ENCODE results near the gene SULF2. TPM values are rescaled to one million over a fixed set of nuclear protein-coding genes. Genes with fewer than 3 reads are reported as not detected.

Gene SULF2
- total RNA-seq, 1 donor from 2014 or later, result 62.1 TPM

- no peak for DNase-seq (ENCODE audit: low spot score)
- TF ChIP-seq CTCF (IDR thresholded peaks at IDR 0.05; ENCODE audit: unreplicated experiment), result no peak
- peaks cover 4% of the 10 kb centered on the region for H3K27me3 Mint-ChIP-seq (ENCODE audit: unreplicated experiment)
- no peak overlapping the region for H3K27ac Mint-ChIP-seq (ENCODE audit: unreplicated experiment)
- H3K9me3 Mint-ChIP-seq (ENCODE audit: unreplicated experiment), result no peaks in the 10 kb centered on the region
- H3K36me3 Mint-ChIP-seq (ENCODE audit: low read depth, unreplicated experiment), result no peaks in the 10 kb centered on the region
- no peaks in the 10 kb centered on the region for H3K4me1 Mint-ChIP-seq (ENCODE audit: unreplicated experiment)
- H3K4me3 Mint-ChIP-seq (ENCODE audit: unreplicated experiment), result no peak overlapping the region
These were observed 36.3 kb upstream of the SULF2 start for GRCh38 chr20:47821481-47822100.

- H3K27me3 Mint-ChIP-seq (ENCODE audit: unreplicated experiment), result peaks cover 5% of the 10 kb centered on the region
- H3K9me3 Mint-ChIP-seq (ENCODE audit: unreplicated experiment), result no peaks in the 10 kb centered on the region
- H3K27ac Mint-ChIP-seq (ENCODE audit: unreplicated experiment), result no peak overlapping the region
- H3K36me3 Mint-ChIP-seq (ENCODE audit: low read depth, unreplicated experiment), result no peaks in the 10 kb centered on the region
- no peak overlapping the region for H3K4me3 Mint-ChIP-seq (ENCODE audit: unreplicated experiment)
- no peak for TF ChIP-seq CTCF (IDR thresholded peaks at IDR 0.05; ENCODE audit: unreplicated experiment)
- no peaks in the 10 kb centered on the region for H3K4me1 Mint-ChIP-seq (ENCODE audit: unreplicated experiment)
- no peak for DNase-seq (ENCODE audit: low spot score)
These were observed 33.8 kb upstream of the SULF2 start for GRCh38 chr20:47818996-47819609.

- no peak for DNase-seq (ENCODE audit: low spot score)
- Mint-ChIP-seq H3K4me3 (ENCODE audit: unreplicated experiment) (no peak overlapping the region), H3K27ac (ENCODE audit: unreplicated experiment) (no peak overlapping the region)
These were observed 33.2 kb upstream of the SULF2 start for GRCh38 chr20:47818466-47818865.

GRCh38 chr20:47818016-47818415 is 32.7 kb upstream of the SULF2 start:
- Mint-ChIP-seq H3K4me1 (ENCODE audit: unreplicated experiment) (no peaks in the 10 kb centered on the region), H3K4me3 (ENCODE audit: unreplicated experiment) (no peak overlapping the region), H3K27me3 (ENCODE audit: unreplicated experiment) (peaks cover 5% of the 10 kb centered on the region), H3K9me3 (ENCODE audit: unreplicated experiment) (no peaks in the 10 kb centered on the region), H3K27ac (ENCODE audit: unreplicated experiment) (no peak overlapping the region), H3K36me3 (ENCODE audit: low read depth, unreplicated experiment) (no peaks in the 10 kb centered on the region)
- TF ChIP-seq CTCF (IDR thresholded peaks at IDR 0.05; ENCODE audit: unreplicated experiment), result no peak
- DNase-seq (ENCODE audit: low spot score), result no peak

More at GRCh38 chr20:47818466-47818865, 33.2 kb upstream of the SULF2 start:
- no peaks in the 10 kb centered on the region for H3K36me3 Mint-ChIP-seq (ENCODE audit: low read depth, unreplicated experiment)
- H3K9me3 Mint-ChIP-seq (ENCODE audit: unreplicated experiment), result no peaks in the 10 kb centered on the region
- peaks cover 5% of the 10 kb centered on the region for H3K27me3 Mint-ChIP-seq (ENCODE audit: unreplicated experiment)
- H3K4me1 Mint-ChIP-seq (ENCODE audit: unreplicated experiment), result no peaks in the 10 kb centered on the region
- no peak for TF ChIP-seq CTCF (IDR thresholded peaks at IDR 0.05; ENCODE audit: unreplicated experiment)

- TF ChIP-seq CTCF (IDR thresholded peaks at IDR 0.05; ENCODE audit: unreplicated experiment), result no peak
- Mint-ChIP-seq H3K27ac (ENCODE audit: unreplicated experiment) (no peak overlapping the region), H3K4me1 (ENCODE audit: unreplicated experiment) (no peaks in the 10 kb centered on the region), H3K9me3 (ENCODE audit: unreplicated experiment) (no peaks in the 10 kb centered on the region), H3K36me3 (ENCODE audit: low read depth, unreplicated experiment) (no peaks in the 10 kb centered on the region), H3K27me3 (ENCODE audit: unreplicated experiment) (peaks cover 5% of the 10 kb centered on the region), H3K4me3 (ENCODE audit: unreplicated experiment) (no peak overlapping the region)
- no peak for DNase-seq (ENCODE audit: low spot score)
These were observed 32.3 kb upstream of the SULF2 start for GRCh38 chr20:47817573-47817972.

Measured in endothelial cell (in vitro differentiated cells).